ENCODE results near the gene ARID5A.

GRCh38 chr2:96501471-96501874 lies 35.1 kb upstream of the ARID5A start:
- TF ChIP-seq EP300 (IDR thresholded peaks at IDR 0.05; ENCODE audit: borderline replicate concordance in 1 of 2, control insufficient read depth in 1 of 2, low read depth in 2 of 2, low read length in 2 of 2): no peak
- no peak for TF ChIP-seq REST (IDR thresholded peaks at IDR 0.05; ENCODE audit: low read depth, low read length)
- TF ChIP-seq HCFC1 (IDR thresholded peaks at IDR 0.05; ENCODE audit: low read length): no peak
- no peak for TF ChIP-seq ELK1 (IDR thresholded peaks at IDR 0.05; ENCODE audit: low read depth, low read length)
- no peak for TF ChIP-seq SP1 (IDR thresholded peaks at IDR 0.05; ENCODE audit: low read depth, low read length)

Measured in GM12878 (cell line).